Testis (tissue), 2 donors: ENCODE measurements around the gene CBFA2T2.

ENCODE experiments used
- CTCF ChIP-seq, 3 experiments: fragments of 450-650 bp in 2 of 3; fragments of 200-600 bp in 1 of 3; sonication (generic) in 1 of 3; IDR thresholded peaks; one replicate each; pipeline ENCODE4 v1.5.1; 2016 to 2019; ENCODE audit warnings: antibody characterized with exemption in 3 of 3, mild to moderate bottlenecking in 2 of 3, moderate library complexity in 1 of 3
- POLR2A ChIP-seq: fragments of 450-650 bp; IDR thresholded peaks from one replicate; pipeline ENCODE4 v1.6.1; 2017; ENCODE audit warnings: antibody characterized with exemption, mild to moderate bottlenecking, moderate library complexity

GRCh38 chr20:33666293-33667244 lies 176.7 kb downstream of the CBFA2T2 start, which contains the start of gene ACTL10:
- TF ChIP-seq CTCF (IDR thresholded peaks at IDR 0.05), result no peak
- TF ChIP-seq POLR2A, result peak; percentile 64
